Measurements from ENCODE around the gene SLC6A6.

The SLC6A6 gene

DNA sequence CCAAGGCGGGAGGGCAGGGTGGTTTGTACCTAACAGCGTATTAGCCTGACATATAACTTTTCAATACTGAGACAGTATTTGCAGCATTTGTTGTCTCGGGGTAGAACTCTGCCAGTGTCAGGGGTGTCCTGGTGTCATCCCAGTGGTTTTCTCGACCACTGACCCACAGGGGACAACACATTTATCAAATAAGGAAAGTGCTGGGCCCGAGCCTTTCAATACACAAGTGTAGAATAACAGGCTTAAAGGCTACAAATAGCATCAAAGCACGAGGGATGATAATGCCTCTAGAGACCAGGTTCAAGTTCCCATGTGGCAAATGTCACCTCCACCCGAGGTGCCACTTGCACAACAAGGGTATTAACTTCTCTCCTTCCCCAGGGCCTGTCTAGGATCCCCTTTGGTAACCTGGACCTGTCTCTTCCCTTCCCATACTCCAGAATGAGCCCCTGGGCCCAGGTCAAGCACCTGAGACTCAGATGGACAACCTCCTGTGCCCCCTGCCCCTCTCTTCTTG is 9.5 kb upstream of the SLC6A6 start:
- Histone ChIP-seq H4K20me1 (ENCODE audit: insufficient read depth, low read length) (no peaks in the 10 kb centered on the region), H3K4me1 (ENCODE audit: low read length) (peaks cover 9% of the 10 kb centered on the region; the same call in 1 of the 2 replicates), H3K79me2 (ENCODE audit: low read length) (no peaks in the 10 kb centered on the region), H2AFZ (ENCODE audit: low read length) (no peak overlapping the region), H3K27me3 (replicated peaks; ENCODE audit: insufficient read depth, low read length) (no peaks in the 10 kb centered on the region), H3F3A (ENCODE audit: insufficient read depth, low read length) (no peaks in the 10 kb centered on the region), H3K36me3 (replicated peaks; ENCODE audit: insufficient read depth, low read length) (no peaks in the 10 kb centered on the region), H3K9me2 (replicated peaks; ENCODE audit: insufficient read depth, low read length) (no peaks in the 10 kb centered on the region), H3K9ac (ENCODE audit: low read length) (no peak overlapping the region), H3K27ac (ENCODE audit: low read length) (no peak overlapping the region), H3K4me3 (ENCODE audit: low read length) (no peak overlapping the region), H3K9me3 (replicated peaks; ENCODE audit: insufficient read depth, low read length) (no peaks in the 10 kb centered on the region), H3K4me2 (ENCODE audit: low read depth, low read length) (no peak overlapping the region)
- no peak for DNase-seq
- TF ChIP-seq EZH2phosphoT487 (IDR thresholded peaks at IDR 0.05; ENCODE audit: low read length), result no peak
- no peak for TF ChIP-seq EZH2 (optimal IDR thresholded peaks at IDR 0.05; ENCODE audit: low read depth, low read length)
- TF ChIP-seq, protein P1, sequence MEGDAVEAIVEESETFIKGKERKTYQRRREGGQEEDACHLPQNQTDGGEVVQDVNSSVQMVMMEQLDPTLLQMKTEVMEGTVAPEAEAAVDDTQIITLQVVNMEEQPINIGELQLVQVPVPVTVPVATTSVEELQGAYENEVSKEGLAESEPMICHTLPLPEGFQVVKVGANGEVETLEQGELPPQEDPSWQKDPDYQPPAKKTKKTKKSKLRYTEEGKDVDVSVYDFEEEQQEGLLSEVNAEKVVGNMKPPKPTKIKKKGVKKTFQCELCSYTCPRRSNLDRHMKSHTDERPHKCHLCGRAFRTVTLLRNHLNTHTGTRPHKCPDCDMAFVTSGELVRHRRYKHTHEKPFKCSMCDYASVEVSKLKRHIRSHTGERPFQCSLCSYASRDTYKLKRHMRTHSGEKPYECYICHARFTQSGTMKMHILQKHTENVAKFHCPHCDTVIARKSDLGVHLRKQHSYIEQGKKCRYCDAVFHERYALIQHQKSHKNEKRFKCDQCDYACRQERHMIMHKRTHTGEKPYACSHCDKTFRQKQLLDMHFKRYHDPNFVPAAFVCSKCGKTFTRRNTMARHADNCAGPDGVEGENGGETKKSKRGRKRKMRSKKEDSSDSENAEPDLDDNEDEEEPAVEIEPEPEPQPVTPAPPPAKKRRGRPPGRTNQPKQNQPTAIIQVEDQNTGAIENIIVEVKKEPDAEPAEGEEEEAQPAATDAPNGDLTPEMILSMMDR (IDR thresholded peaks at IDR 0.05; ENCODE audit: low read length), result no peak

DNA sequence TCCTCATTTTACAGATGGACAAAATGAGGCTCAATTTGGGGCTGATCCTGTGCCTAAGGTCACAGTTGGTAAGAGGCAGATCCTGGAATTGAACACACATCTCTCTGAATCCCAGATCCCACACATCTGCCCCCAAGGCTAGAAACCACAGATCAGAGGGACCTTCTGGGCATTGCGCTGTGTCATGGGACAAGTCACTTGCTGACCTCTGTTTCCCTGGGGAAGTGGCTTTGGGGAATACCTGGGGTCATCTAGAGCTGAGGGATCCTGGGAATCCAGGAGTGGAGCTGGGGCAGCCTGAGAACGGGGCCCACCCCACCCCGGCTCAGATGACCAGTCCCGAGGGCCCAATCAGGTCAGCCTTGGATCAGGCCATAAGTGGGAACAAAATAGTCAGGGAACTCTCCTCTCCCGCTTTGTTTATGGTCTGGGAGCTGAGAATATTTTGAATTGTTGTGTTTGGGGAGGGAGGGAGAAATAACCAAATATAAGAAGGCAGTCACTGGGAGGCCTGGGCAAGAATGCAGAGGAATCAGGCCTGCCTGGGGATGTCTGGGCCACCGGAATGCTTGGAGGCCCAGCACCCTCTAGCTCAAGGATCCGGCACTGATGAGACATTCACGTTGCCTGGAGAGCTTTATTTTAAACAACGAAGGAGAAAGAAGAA is 8.8 kb upstream of the SLC6A6 start:
- peaks cover 9% of the 10 kb centered on the region; the same call in 1 of the 2 replicates for H3K4me1 ChIP-seq (ENCODE audit: low read length)
- H3K79me2 ChIP-seq (ENCODE audit: low read length), result no peaks in the 10 kb centered on the region
- H3K9me3 ChIP-seq (replicated peaks; ENCODE audit: insufficient read depth, low read length), result no peaks in the 10 kb centered on the region
- H3F3A ChIP-seq (ENCODE audit: insufficient read depth, low read length), result no peaks in the 10 kb centered on the region
- no peak overlapping the region for H2AFZ ChIP-seq (ENCODE audit: low read length)
- H3K27ac ChIP-seq (ENCODE audit: low read length), result no peak overlapping the region
- H3K9me2 ChIP-seq (replicated peaks; ENCODE audit: insufficient read depth, low read length), result no peaks in the 10 kb centered on the region
- no peak for DNase-seq
- H3K27me3 ChIP-seq (replicated peaks; ENCODE audit: insufficient read depth, low read length), result no peaks in the 10 kb centered on the region
- H3K4me3 ChIP-seq (ENCODE audit: low read length), result no peak overlapping the region
- no peaks in the 10 kb centered on the region for H3K36me3 ChIP-seq (replicated peaks; ENCODE audit: insufficient read depth, low read length)
- no peak overlapping the region for H3K4me2 ChIP-seq (ENCODE audit: low read depth, low read length)
- no peak for TF ChIP-seq EZH2 (optimal IDR thresholded peaks at IDR 0.05; ENCODE audit: low read depth, low read length)
- TF ChIP-seq, protein P1 (IDR thresholded peaks at IDR 0.05; ENCODE audit: low read length), result no peak
- TF ChIP-seq EZH2phosphoT487 (IDR thresholded peaks at IDR 0.05; ENCODE audit: low read length), result no peak
- H3K9ac ChIP-seq (ENCODE audit: low read length), result no peak overlapping the region
- no peaks in the 10 kb centered on the region for H4K20me1 ChIP-seq (ENCODE audit: insufficient read depth, low read length)

DNA sequence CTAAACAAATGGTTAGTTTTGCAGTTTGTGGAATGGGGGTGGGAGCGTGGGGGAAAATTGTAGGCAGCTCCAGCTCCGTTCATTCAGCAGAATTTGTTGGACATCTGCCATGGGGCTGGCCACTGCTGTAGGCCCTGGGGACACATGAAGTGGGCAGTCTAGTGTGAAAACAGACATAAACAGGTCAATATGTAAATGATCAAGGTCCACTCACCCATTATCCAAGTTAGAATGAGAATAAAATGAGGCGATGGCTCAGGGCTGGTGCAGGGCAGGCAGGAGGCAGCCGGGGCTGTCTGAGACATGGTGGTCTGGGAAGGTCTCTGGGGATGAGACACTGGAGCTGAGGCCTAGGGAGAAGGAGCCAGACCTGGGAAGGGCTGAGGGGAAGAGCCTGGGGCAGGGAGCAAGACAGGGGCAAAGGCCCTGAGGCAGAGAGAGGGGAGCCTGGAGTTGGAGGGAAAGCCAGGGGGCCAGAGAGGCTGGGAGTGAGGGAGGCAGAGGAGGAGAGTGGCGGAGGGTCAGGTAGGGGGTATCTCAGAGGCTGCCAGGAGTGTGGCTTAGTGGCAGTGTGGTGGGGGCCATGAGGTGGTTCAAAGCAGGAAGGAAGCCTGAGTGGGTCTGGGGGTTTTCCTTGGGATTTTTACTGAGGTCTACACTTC is 6.2 kb upstream of the SLC6A6 start:
- H3K4me3 ChIP-seq (ENCODE audit: low read length), result no peak overlapping the region
- H3K9me3 ChIP-seq (replicated peaks; ENCODE audit: insufficient read depth, low read length), result no peaks in the 10 kb centered on the region

More for the DNA sequence above, 6.2 kb upstream of the SLC6A6 start:
- DNase-seq, result no peak
- Histone ChIP-seq H3K9me2 (replicated peaks; ENCODE audit: insufficient read depth, low read length) (no peaks in the 10 kb centered on the region), H3K36me3 (replicated peaks; ENCODE audit: insufficient read depth, low read length) (no peaks in the 10 kb centered on the region), H3K4me2 (ENCODE audit: low read depth, low read length) (no peak overlapping the region), H2AFZ (ENCODE audit: low read length) (no peak overlapping the region), H3F3A (ENCODE audit: insufficient read depth, low read length) (no peaks in the 10 kb centered on the region), H4K20me1 (ENCODE audit: insufficient read depth, low read length) (no peaks in the 10 kb centered on the region), H3K27ac (ENCODE audit: low read length) (no peak overlapping the region), H3K79me2 (ENCODE audit: low read length) (no peaks in the 10 kb centered on the region), H3K9ac (ENCODE audit: low read length) (no peak overlapping the region), H3K4me1 (ENCODE audit: low read length) (no peaks in the 10 kb centered on the region), H3K27me3 (replicated peaks; ENCODE audit: insufficient read depth, low read length) (no peaks in the 10 kb centered on the region)
- TF ChIP-seq, protein P1 (IDR thresholded peaks at IDR 0.05; ENCODE audit: low read length), result no peak
- TF ChIP-seq EZH2 (optimal IDR thresholded peaks at IDR 0.05; ENCODE audit: low read depth, low read length) (no peak), EZH2phosphoT487 (IDR thresholded peaks at IDR 0.05; ENCODE audit: low read length) (no peak)
